K562 (cell line): ENCODE measurements around the gene GYS1. TPM values are rescaled to one million over a fixed set of nuclear protein-coding genes. Genes with fewer than 3 reads are reported as not detected.
A peak's percentile ranks its signal among the peaks of the same experiment; 100 is the strongest.

Source experiments
- BCOR ChIP-seq: fragments of 450-650 bp; IDR thresholded peaks from 2 replicates; pipeline ENCODE4 v1.6.1; 2016
- ERF ChIP-seq: fragments of 450-650 bp; formaldehyde crosslinking; IDR thresholded peaks from 2 replicates; pipeline ENCODE4 v1.4.0; 2020; ENCODE audit warnings: mild to moderate bottlenecking, mixed read lengths
- ETV1 ChIP-seq: fragments of 450-650 bp; conservative IDR thresholded peaks from 2 replicates; pipeline ENCODE4 v1.6.1; 2016; ENCODE audit warnings: missing genetic modification characterization, control low read depth, low read depth, missing compliant biosample characterization
- FOXM1 ChIP-seq, 2 experiments: fragments of 450-650 bp in 1 of 2; sonication (generic) in 1 of 2; formaldehyde crosslinking in 1 of 2; IDR thresholded peaks; 2 replicates each; pipeline versions ENCODE4 v1.6.1 to v1.9.0; 2017 to 2022; ENCODE audit warnings: low read depth in 2 of 2, mild to moderate bottlenecking in 2 of 2, missing genetic modification reagents in 1 of 2, moderate library complexity in 1 of 2
- HDAC3 ChIP-seq: fragments of 450-650 bp; IDR thresholded peaks from 2 replicates; pipeline ENCODE4 v1.6.1; 2018; ENCODE audit warnings: borderline replicate concordance, mild to moderate bottlenecking, moderate library complexity; ENCODE audit not compliant: partially characterized antibody
- KDM1A ChIP-seq, 2 experiments: fragments of 450-650 bp; IDR thresholded peaks; 2 replicates each; pipeline ENCODE4 v1.6.1; 2016; ENCODE audit warnings: mild to moderate bottlenecking in 2 of 2
- KDM4B ChIP-seq, 2 experiments: fragments of 450-650 bp in 1 of 2; sonication (generic) in 1 of 2; IDR thresholded peaks; 2 replicates each; pipeline ENCODE4 v1.6.1; 2016 to 2017; ENCODE audit warnings: borderline replicate concordance in 2 of 2, antibody characterized with exemption in 1 of 2, low read depth in 1 of 2, mild to moderate bottlenecking in 1 of 2
- MEF2D ChIP-seq: conservative IDR thresholded peaks from 2 replicates; pipeline ENCODE4 v1.6.1; 2016; ENCODE audit warnings: low read depth, missing genetic modification characterization, missing compliant biosample characterization
- NCOA2 ChIP-seq, 2 experiments: fragments of 450-650 bp; IDR thresholded peaks; 2 replicates each; pipeline ENCODE4 v1.6.1; 2018; ENCODE audit warnings: mild to moderate bottlenecking in 2 of 2, moderate library complexity in 1 of 2; ENCODE audit not compliant: partially characterized antibody in 2 of 2
- OTX1 ChIP-seq: fragments of 450-650 bp; formaldehyde crosslinking; IDR thresholded peaks from 2 replicates; pipeline ENCODE4 v1.4.0; 2022; ENCODE audit warnings: mild to moderate bottlenecking
- PYGO2 ChIP-seq: fragments of 450-650 bp; IDR thresholded peaks from 2 replicates; pipeline ENCODE4 v1.6.1; 2016; ENCODE audit warnings: mild to moderate bottlenecking, missing genetic modification characterization, moderate library complexity, missing compliant biosample characterization
- SPI1 ChIP-seq: IDR thresholded peaks from 2 replicates; pipeline ENCODE4 v1.6.1; 2011; ENCODE audit warnings: low read depth, low read length, control low read depth, borderline replicate concordance
- STAT6 ChIP-seq: sonication (generic); formaldehyde crosslinking; IDR thresholded peaks from 2 replicates; pipeline ENCODE4 v1.8.1; 2023; ENCODE audit warnings: mild to moderate bottlenecking, missing genetic modification reagents
- ZNF133 ChIP-seq: fragments of 250-450 bp; sonication (Bioruptor Pico); IDR thresholded peaks from 2 replicates; pipeline ENCODE4 v1.4.0; 2020; ENCODE audit warnings: mild to moderate bottlenecking
- ZNF584 ChIP-seq: fragments of 200-800 bp; sonication (Bioruptor generic); IDR thresholded peaks from 2 replicates; pipeline ENCODE4 v1.6.1; 2016; ENCODE audit warnings: low read depth, mild to moderate bottlenecking, missing genetic modification characterization, missing compliant biosample characterization
- ZNF830 ChIP-seq: fragments of 250-450 bp; sonication (Bioruptor Pico); IDR thresholded peaks from 2 replicates; pipeline ENCODE4 v1.5.0; 2021; ENCODE audit warnings: mild to moderate bottlenecking
- polyA plus RNA-seq, 8 experiments: library from polyadenylated mRNA; depleted of rRNA in 4 of 8; stranded (reverse) in 5 of 8; unstranded in 3 of 8; fragments of >200 nt; fragmentation: Nextera tagmentation in 2 of 8; fragmentation: Illumina TruSeq in 1 of 8; extraction: Ambion mirVana in 2 of 8; extraction: Trizol in 1 of 8; gene quantifications; 2 replicates each; pipeline versions ENCODE4 v1.2.1 to v1.2.3, GENCODE V29; 2011 to 2014; ENCODE audit warnings: inconsistent platforms in 1 of 8, missing spikeins in 1 of 8
- total RNA-seq, 7 experiments: library from RNA; depleted of rRNA in 6 of 7; stranded (reverse); fragments of >200 nt in 6 of 7; fragmentation: Illumina TruSeq in 2 of 7; extraction: Trizol in 2 of 7; gene quantifications; 2 replicates each; pipeline versions ENCODE4 v1.2.1 to v1.2.3, GENCODE V29; 2011 to 2021; ENCODE audit warnings: low replicate concordance in 1 of 7
- TF ChIP-seq, protein P1 (sequence below): sonication (generic); formaldehyde crosslinking; IDR thresholded peaks from 2 replicates; pipeline ENCODE4 v1.8.0; 2022; ENCODE audit warnings: missing genetic modification reagents, mild to moderate bottlenecking, borderline replicate concordance
- TF ChIP-seq, protein P2 (sequence below): fragments of 450-650 bp; IDR thresholded peaks from 2 replicates; pipeline ENCODE4 v1.7.1; 2018; ENCODE audit warnings: mild to moderate bottlenecking, low read depth; ENCODE audit not compliant: partially characterized antibody

Gene GYS1
- total and polyA plus RNA-seq, 9 of the 15 experiments (the other 6 are each of a cell fraction or from before 2014, with no cell fraction given) = 1.9 to 31.1 (median 15.2) TPM

DNA sequence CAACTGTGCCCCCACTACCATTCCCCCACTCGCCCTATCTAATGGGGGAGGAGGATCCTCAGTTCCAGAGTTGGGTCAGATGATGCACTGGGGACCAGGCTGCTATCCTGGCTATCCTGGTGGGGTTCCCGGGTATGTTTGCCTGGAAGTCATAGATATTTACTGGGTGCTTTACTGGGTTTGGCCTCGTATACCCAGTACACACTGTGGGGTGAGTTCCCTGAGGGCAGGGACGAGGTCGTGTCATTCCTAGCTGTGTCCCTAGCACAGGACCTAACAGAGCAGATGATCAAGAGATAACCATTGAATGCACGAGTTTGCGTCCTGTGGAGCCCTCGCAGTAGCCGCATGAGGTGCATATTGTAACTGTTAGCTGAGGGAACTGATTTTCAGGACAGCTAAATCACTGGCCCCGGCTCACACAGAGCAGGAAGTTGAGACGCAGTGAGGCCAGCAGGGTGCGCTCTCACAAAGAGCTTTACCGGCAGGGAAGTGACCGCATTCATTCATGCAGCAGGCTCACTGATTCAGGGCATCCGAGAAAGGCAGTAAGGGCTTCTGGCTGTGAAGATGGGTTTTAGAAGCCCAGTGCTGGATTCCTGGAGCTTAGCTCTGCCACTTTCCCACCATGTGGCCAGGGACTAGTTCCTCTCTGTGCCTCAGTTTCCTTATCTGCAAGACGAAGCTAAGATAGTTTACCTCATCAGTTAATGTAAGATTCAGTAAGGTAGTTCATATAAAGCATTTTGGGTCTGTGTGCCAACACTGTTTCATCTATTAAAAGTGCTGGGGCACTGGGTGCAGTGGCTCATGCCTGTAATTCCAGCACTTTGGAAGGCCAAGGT is 6.6 kb upstream of the GYS1 start (continued):
- no peak for TF ChIP-seq ZNF584
- no peak for TF ChIP-seq PYGO2 (tag)
- TF ChIP-seq KDM1A (IDR thresholded peaks at IDR 0.05) = peak in 1 of 2 experiments; percentile 60; a peak in 2 of 4 replicates
- TF ChIP-seq, protein P1, sequence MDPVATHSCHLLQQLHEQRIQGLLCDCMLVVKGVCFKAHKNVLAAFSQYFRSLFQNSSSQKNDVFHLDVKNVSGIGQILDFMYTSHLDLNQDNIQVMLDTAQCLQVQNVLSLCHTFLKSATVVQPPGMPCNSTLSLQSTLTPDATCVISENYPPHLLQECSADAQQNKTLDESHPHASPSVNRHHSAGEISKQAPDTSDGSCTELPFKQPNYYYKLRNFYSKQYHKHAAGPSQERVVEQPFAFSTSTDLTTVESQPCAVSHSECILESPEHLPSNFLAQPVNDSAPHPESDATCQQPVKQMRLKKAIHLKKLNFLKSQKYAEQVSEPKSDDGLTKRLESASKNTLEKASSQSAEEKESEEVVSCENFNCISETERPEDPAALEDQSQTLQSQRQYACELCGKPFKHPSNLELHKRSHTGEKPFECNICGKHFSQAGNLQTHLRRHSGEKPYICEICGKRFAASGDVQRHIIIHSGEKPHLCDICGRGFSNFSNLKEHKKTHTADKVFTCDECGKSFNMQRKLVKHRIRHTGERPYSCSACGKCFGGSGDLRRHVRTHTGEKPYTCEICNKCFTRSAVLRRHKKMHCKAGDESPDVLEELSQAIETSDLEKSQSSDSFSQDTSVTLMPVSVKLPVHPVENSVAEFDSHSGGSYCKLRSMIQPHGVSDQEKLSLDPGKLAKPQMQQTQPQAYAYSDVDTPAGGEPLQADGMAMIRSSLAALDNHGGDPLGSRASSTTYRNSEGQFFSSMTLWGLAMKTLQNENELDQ (CRISPR knock-in tag) = no peak
- no peak for TF ChIP-seq STAT6 (CRISPR knock-in tag)
- TF ChIP-seq FOXM1 (IDR thresholded peaks at IDR 0.05; ENCODE audit: low read depth) = no peak
- TF ChIP-seq FOXM1 (CRISPR knock-in tag; IDR thresholded peaks at IDR 0.05; ENCODE audit: low read depth) = no peak
- TF ChIP-seq, protein P2, sequence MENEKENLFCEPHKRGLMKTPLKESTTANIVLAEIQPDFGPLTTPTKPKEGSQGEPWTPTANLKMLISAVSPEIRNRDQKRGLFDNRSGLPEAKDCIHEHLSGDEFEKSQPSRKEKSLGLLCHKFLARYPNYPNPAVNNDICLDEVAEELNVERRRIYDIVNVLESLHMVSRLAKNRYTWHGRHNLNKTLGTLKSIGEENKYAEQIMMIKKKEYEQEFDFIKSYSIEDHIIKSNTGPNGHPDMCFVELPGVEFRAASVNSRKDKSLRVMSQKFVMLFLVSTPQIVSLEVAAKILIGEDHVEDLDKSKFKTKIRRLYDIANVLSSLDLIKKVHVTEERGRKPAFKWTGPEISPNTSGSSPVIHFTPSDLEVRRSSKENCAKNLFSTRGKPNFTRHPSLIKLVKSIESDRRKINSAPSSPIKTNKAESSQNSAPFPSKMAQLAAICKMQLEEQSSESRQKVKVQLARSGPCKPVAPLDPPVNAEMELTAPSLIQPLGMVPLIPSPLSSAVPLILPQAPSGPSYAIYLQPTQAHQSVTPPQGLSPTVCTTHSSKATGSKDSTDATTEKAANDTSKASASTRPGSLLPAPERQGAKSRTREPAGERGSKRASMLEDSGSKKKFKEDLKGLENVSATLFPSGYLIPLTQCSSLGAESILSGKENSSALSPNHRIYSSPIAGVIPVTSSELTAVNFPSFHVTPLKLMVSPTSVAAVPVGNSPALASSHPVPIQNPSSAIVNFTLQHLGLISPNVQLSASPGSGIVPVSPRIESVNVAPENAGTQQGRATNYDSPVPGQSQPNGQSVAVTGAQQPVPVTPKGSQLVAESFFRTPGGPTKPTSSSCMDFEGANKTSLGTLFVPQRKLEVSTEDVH = no peak
- TF ChIP-seq ETV1 (tag) = peak; percentile 49
- TF ChIP-seq ZNF133 (CRISPR knock-in tag) = no peak
- peak; percentile 45; the same call in 1 of the 2 replicates for TF ChIP-seq BCOR
- no peak for TF ChIP-seq OTX1 (CRISPR knock-in tag)
- TF ChIP-seq MEF2D (tag) = no peak
- no peak for TF ChIP-seq KDM4B (IDR thresholded peaks at IDR 0.05; ENCODE audit: borderline replicate concordance in 2 of 2, low read depth in 1 of 2)
- TF ChIP-seq HDAC3 = no peak
- TF ChIP-seq SPI1 = peak; percentile 49; the same call in 1 of the 2 replicates
- TF ChIP-seq ZNF830 (CRISPR knock-in tag) = no peak
- TF ChIP-seq ERF (CRISPR knock-in tag) = no peak
- no peak for TF ChIP-seq NCOA2 (IDR thresholded peaks at IDR 0.05; ENCODE audit: partially characterized antibody in 2 of 2)
